ENCODE results near the gene MECP2. TPM values are rescaled to one million over a fixed set of nuclear protein-coding genes. Genes with fewer than 3 reads are reported as not detected.

The MECP2 gene
- total and polyA plus RNA-seq, 12 donors: 14.0 to 39.3 (median 36.2) TPM

DNA sequence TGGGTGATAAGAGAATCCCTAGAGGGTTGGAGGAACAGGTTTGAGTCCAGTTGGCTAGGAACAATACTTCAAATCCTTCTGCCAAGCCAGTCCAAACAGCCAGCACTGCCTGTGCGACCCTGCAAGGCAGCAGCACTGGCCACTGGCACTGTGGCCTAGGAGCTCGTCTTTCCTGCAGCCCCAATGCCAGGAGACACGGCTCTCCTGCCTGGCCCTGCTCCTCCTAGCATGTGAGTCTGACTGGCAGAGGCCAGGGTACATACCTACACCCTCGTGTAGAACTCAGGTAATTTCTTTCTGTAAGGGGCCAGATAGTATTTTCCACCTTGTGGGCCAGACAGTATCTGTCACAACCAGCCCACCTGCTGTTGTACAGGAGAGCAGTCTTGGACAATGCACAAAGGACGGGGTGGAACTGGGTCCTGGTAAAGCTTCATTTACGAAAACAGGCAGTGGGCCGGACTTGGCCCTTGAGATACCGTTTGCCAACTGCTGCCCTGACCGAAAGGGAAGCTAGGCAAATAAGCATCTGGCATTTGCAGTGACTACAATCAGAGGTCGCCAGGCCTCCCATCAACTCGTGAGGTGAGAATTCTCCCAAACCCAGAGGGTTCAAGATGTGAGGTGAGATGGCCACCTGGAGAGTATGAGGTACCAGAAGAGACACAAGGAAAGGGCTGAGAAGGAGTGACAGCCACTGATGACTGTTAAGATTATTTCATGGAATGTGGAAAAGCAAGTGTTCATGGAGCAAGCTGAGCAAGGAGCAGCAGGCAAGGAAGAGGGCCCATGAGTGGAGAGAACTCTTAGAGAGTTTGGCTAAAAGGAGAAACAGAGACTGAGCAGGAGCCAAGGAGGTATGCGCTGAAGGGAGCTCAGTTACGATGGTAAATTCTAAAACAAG lies 48.1 kb downstream of the MECP2 start:
- Histone ChIP-seq H3K27me3 (peaks cover 0 to 78% (median 0%) of the 10 kb centered on the region in 7 donors), H3K4me1 (peaks cover 11 to 73% (median 50%) of the 10 kb centered on the region in 9 donors), H3K4me3 (no peak overlapping the region), H3K36me3 (peaks cover 0 to 25% (median 0%) of the 10 kb centered on the region in 9 donors), H3K9me3 (no peaks in the 10 kb centered on the region), H3K27ac (peak overlapping the region in 3 of 10 donors; percentile 23 to 35 (median 31))
- intact Hi-C loops (cut with DNase I): loop anchor here in 3 of 10 donors (5.0 kb wide), 3 partner anchors 32 to 43 kb away; partner anchors contain the start of gene IRAK1 (in 1 of the 3)
- ATAC-seq: peak in 2 of 8 donors; percentile 22
- WGBS, 2 donors: 32 to 47% methylated on average over 13 of the region's 13 CpGs
- DNase-seq: no peak
- TF ChIP-seq, protein P1, sequence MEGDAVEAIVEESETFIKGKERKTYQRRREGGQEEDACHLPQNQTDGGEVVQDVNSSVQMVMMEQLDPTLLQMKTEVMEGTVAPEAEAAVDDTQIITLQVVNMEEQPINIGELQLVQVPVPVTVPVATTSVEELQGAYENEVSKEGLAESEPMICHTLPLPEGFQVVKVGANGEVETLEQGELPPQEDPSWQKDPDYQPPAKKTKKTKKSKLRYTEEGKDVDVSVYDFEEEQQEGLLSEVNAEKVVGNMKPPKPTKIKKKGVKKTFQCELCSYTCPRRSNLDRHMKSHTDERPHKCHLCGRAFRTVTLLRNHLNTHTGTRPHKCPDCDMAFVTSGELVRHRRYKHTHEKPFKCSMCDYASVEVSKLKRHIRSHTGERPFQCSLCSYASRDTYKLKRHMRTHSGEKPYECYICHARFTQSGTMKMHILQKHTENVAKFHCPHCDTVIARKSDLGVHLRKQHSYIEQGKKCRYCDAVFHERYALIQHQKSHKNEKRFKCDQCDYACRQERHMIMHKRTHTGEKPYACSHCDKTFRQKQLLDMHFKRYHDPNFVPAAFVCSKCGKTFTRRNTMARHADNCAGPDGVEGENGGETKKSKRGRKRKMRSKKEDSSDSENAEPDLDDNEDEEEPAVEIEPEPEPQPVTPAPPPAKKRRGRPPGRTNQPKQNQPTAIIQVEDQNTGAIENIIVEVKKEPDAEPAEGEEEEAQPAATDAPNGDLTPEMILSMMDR (IDR thresholded peaks at IDR 0.05): no peak

DNA sequence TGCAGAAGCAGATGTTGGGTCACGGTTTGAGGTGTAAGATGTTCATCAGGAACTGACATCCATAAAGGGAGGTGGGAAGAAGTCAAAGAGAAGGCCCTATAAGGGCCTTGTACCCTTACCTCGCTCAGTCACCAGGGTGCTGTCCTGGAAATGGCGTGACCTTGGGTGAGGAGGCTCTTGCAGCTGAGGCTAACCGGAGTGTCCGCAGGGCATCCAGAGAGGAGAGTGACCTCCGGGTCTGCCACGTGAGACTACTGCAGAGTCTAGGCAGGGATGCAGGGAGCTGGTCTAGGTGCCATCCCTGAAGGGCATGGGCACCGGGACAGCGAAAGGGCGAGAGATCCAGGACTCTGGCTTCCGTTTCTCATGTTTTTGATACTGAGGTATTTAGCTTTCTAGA lies 49.1 kb downstream of the MECP2 start:
- Histone ChIP-seq H3K4me3 (no peak overlapping the region), H3K27ac (peak overlapping the region in 2 of 10 donors; percentile 1 to 35), H3K4me1 (peaks cover 11 to 82% (median 54%) of the 10 kb centered on the region in 9 donors), H3K9me3 (no peaks in the 10 kb centered on the region), H3K36me3 (peaks cover 0 to 26% (median 0%) of the 10 kb centered on the region in 9 donors), H3K27me3 (peaks cover 0 to 75% (median 0%) of the 10 kb centered on the region in 7 donors)
- WGBS, 2 donors: 68 to 72% methylated on average over 9 to 11 of the region's 11 CpGs
- ATAC-seq (no peak), DNase-seq (no peak)
- TF ChIP-seq, protein P1 (IDR thresholded peaks at IDR 0.05): no peak
- intact Hi-C loops (cut with DNase I): no loop called here

DNA sequence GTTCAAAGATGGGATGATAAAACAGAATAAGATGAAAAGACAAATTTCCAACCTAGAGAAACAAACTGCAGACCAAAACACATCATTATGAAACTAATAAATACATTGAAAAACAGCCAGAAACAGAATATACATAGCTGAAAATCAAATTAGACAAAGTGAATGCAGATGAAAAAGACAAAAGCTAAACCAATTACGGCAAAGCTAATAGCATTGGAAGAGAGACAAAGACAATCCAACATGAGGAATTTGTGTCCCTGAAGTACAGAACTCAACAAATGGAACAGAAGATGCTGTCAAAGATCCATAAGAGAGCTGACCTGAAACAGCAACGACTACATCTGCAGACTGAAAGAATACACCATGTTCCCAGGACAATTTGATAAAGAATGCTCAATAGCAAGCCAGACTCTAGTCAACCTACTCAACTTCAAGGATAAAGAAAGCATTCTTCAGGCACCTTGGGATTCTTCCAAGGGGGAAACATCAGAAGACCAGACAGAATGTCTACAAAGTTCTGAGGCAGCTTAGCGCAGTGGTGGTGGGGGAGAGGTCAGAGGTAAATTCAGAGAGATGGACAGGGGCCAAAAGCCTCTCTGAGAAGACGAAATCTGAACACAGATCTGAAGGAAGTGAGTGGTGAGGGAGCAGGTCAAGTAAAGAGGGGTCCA lies 50.4 kb downstream of the MECP2 start:
- Histone ChIP-seq H3K4me3 (no peak overlapping the region), H3K4me1 (peaks cover 15 to 95% (median 57%) of the 10 kb centered on the region in 9 donors), H3K36me3 (peaks cover 0 to 19% (median 0%) of the 10 kb centered on the region in 9 donors), H3K9me3 (no peaks in the 10 kb centered on the region), H3K27ac (peak overlapping the region in 5 of 10 donors; percentile 22 to 75 (median 61)), H3K27me3 (peaks cover 0 to 65% (median 0%) of the 10 kb centered on the region in 7 donors)
- ATAC-seq (no peak), DNase-seq (no peak)
- TF ChIP-seq, protein P1 (IDR thresholded peaks at IDR 0.05): no peak
- intact Hi-C loops (cut with DNase I): loop anchor here in 1 of 10 donors (2.0 kb wide), 1 partner anchor 26 kb away; no protein-coding TSS in a partner anchor
- 26 to 40% methylated on average over 4 of the region's 4 CpGs for WGBS, 2 donors
